RKO (cell line): ENCODE measurements around the gene ANK2.
"Not testable (repeated sequence)": the region's sequence is repeated elsewhere in the genome, so short reads cannot be mapped to it uniquely, and the experiment has no call there.

Experiments
- DNase-seq: peaks from one replicate; pipeline ENCODE4 v3.0.0-alpha.2; 2016; ENCODE audit warnings: low spot score

The ANK2 gene

GRCh38 chr4:113153529-113154101 is 104.2 kb downstream of the ANK2 start:
- peak; percentile 25 for DNase-seq

- DNase-seq = no peak
Measured at GRCh38 chr4:113154281-113154680, 104.8 kb downstream of the ANK2 start.

- no peak for DNase-seq
Measured at GRCh38 chr4:113157086-113157857, 107.8 kb downstream of the ANK2 start.

- peak; percentile 63 for DNase-seq
Measured at GRCh38 chr4:113159942-113160545, 110.6 kb downstream of the ANK2 start.

- no peak for DNase-seq
Measured at GRCh38 chr4:113160548-113160947, 111.1 kb downstream of the ANK2 start.

GRCh38 chr4:113162089-113162488 is 112.6 kb downstream of the ANK2 start:
- DNase-seq = peak; percentile 40

GRCh38 chr4:113169368-113169767 is 119.9 kb downstream of the ANK2 start:
- no peak for DNase-seq

GRCh38 chr4:113170115-113170804 is 120.8 kb downstream of the ANK2 start:
- no peak for DNase-seq

GRCh38 chr4:113170805-113171468 is 121.5 kb downstream of the ANK2 start:
- no peak for DNase-seq

- no peak for DNase-seq
Measured at GRCh38 chr4:113173126-113173792, 123.8 kb downstream of the ANK2 start.

- DNase-seq = no peak
Measured at GRCh38 chr4:113173793-113174264, 124.4 kb downstream of the ANK2 start.

GRCh38 chr4:113179091-113179490 is 129.6 kb downstream of the ANK2 start:
- no peak for DNase-seq

GRCh38 chr4:113179996-113180395 is 130.5 kb downstream of the ANK2 start:
- peak; percentile 79 for DNase-seq

- DNase-seq = no peak
Measured at GRCh38 chr4:113181289-113182007, 132.0 kb downstream of the ANK2 start.

- no peak for DNase-seq
Measured at GRCh38 chr4:113183032-113183605, 133.7 kb downstream of the ANK2 start.

GRCh38 chr4:113186220-113186619 is 136.8 kb downstream of the ANK2 start:
- not testable (repeated sequence) for DNase-seq

- DNase-seq = no peak
Measured at GRCh38 chr4:113186913-113187312, 137.5 kb downstream of the ANK2 start.

GRCh38 chr4:113187358-113187757 is 137.9 kb downstream of the ANK2 start:
- no peak for DNase-seq

GRCh38 chr4:113189546-113189945 is 140.1 kb downstream of the ANK2 start:
- DNase-seq = no peak

- DNase-seq = no peak
Measured at GRCh38 chr4:113209153-113209552, 159.7 kb downstream of the ANK2 start.
